ENCODE results near the gene B3GALT5.

B3GALT5 gene

GRCh38 chr21:39610703-39611102, 2.0 kb upstream of the B3GALT5 start:
- no peak for DNase-seq

DNA sequence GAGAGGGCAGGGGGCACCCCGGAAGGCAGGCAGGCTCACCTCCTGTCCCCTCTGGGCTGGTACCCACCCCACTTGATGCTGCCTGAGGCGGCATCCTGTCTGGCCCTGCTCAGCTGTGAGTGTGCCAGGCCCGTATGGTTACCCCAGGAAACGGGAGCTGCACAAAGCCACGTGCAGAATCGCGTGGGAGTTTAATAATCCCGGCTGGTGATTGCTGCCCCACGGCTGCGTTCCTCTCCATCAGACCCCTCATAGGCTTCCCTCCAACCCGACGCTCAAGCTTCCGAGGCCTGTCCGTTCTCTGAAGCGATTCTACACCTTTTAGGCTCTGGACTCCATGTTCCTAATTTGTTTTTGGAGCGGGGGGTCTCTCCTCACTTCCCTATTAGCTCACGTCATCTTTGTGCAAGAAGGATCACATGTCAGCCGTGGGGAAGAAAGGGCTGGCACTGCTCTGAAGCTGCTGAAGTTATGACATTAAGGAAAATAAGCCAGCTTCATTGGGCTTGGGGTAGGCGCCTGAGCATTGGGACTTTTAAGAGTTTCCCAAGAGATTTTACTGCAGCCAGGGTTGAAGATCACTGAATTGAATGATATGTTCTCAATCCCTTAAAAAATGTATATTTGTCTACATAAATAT, 1.1 kb upstream of the B3GALT5 start:
- DNase-seq = no peak

DNA sequence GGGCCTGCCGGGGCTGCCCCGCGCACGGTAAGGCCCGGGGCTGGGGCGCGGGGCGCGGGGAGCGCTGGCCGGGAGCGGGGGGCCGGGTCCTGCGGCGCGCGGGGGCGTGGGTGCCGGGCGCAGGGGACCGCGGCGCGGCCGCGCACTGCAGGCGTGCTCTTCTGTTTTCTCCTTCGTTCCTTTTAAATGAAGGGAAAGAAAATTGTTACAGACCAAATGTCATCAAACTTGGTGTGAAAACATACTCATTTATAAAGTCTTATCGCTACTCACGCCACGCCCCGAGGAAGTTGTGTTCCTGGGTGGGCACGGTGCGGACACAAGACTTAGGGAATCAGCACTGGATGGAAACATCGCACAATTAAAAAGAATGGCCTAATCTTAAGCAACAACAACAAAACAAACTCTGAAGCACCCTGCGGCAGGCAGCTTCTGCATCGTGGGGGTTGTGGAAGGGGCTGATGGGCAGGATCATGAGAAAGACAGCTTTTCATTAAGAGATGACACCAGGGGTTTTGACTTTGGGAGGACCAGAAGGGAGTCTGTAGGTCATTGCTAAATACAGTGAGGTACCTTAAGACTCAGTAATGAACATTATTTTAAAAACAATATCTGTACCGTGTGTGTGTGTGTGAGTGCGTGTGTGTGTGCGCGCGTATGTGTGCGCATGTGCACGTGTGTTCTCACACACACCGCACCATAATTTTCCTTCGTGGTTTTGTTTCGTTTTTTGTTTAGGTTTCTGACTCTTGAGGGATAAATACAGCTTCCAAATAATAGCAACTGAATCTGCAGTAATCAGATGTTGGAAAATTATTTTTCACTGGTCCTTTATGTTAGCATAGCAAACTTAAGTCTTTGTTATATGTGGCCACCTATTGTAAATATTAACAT, 548 bp downstream of the B3GALT5 start:
- no peak for DNase-seq

DNA sequence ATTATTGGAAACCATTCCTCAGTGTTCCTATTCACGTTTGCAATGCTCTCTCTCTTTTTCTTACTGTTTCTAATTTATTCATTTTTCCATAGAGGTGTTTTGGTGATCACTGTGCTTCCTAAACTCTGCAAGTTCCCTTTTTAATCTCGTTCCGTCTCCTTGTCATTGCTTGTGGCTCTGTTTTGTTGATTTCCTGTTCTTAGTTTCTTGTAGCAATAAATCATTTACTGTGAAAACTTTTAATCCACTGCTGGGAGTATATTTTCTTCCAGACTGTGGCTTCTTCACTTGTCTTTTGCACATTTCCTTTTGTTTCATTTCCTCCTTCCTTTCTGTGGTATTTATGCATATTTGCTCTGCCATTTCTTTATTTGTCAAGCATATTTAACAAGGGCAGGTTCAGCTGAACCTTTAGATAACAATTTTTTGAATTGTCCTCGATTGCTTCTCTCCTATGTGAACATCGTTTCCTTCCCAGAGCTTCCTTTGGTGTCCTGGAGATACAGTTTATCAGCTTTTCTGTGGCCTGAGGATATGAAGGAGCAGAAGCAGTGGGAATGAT, 3.6 kb downstream of the B3GALT5 start:
- no peak for DNase-seq

GRCh38 chr21:39620856-39621255, 8.1 kb downstream of the B3GALT5 start:
- DNase-seq = no peak

DNA sequence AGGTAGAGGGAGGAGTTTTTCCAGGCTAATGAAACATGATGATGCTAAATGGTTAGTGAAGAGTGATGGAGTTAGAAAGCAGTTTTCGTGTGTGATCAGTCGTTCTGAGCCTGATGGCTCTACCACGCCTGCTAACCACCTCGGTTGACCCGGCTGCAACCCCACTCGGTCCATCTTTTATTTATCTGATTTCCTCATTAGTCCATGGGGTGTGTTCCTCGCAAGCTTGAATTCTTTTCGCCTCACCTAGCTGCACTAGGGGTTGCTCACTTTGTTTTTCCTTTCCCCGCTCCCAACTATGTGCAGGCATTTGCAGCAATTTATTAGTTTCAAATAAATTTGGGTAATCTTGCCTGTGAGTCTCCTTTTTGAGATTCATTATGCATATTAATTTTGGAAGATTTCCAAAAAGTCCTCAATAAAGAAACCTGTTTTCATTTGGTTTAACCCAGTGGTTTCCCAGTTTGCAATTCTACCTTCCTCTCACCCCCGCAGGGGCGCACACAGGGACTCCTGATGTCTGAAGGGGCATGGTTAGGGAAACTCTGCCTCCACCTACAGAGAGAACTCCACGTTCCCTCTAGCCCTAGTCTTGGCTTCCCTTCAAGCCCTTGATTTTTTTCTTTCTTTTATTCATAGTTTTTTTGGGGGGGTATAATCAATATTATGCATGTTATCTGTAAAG, 12.6 kb downstream of the B3GALT5 start:
- no peak for DNase-seq

GRCh38 chr21:39628385-39628784, 15.6 kb downstream of the B3GALT5 start:
- no peak for DNase-seq

DNA sequence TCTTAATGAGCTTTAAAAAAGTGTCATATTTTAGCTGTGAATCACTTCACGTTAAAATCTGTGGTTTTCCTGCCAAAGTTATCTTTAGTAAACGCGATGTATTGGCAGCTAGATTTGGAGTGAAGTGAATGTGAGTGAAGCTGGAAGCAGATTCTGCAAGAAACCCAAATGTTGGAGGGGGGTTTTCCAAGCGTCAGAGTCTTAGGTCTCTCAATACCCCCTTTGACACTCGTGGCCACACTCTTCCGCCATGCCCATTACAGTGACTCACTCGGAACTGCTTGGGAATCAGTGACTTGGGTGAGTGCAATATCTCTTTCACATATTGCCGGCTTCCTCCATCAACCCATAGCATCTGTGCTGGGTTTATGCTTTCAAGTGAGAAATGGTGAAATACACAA, 17.5 kb downstream of the B3GALT5 start:
- no peak for DNase-seq

- DNase-seq = no peak
These were observed 18.1 kb downstream of the B3GALT5 start for GRCh38 chr21:39630827-39631226.

GRCh38 chr21:39631842-39632562, 19.3 kb downstream of the B3GALT5 start:
- DNase-seq = no peak

DNA sequence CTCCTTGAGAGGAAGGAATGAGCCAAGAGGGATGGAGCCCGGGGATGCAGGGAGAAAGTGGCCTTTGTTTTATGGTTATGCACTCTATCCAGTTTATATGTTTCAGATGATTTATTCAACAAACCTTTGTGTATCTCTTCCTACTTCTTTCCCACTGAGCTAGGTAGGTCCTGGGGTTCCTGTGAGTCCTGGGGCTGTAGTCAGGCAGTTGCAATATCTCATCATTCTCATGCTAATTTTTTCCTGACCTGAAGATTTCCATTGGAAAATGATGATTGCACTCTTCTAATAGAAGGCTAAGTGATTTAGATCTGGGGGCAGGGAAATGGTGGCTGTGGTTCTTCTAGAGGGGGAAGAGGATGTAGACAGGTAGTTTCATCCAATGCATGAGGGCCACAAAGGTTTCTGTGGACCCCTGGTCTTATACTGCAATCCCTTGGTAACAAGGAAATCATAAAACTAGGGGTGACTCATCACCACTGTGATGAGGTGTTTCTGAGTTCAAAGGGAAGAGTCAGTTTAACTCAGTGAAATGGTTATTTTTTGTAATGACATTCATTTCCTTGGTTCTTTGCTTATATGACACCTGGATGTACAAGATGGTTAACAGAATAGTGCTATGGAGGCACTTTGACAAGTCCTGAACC, 20.2 kb downstream of the B3GALT5 start:
- no peak for DNase-seq

DNA sequence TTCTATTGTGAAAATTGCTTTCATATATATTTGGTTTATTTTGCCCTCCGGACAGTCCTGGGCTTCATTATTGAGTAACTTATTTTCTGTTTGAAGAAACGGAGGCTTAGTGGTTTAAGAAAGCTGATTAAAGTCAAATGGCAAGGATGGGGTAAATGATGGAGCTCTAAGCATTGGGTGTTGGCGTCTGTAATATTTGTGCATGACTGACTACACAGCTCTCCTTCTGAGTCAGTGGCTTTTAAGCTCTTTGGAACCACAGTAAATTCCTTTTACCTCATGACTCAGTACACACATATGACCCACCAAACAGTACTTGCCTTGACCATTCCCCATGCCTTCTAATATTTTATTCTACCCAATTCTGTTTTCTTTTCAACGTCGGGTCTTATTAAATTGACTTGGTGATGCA, 21.0 kb downstream of the B3GALT5 start:
- DNase-seq = no peak

- no peak for DNase-seq
These were observed 21.8 kb downstream of the B3GALT5 start for GRCh38 chr21:39634507-39634906.

GRCh38 chr21:39637197-39637970, 24.6 kb downstream of the B3GALT5 start:
- DNase-seq = no peak

DNA sequence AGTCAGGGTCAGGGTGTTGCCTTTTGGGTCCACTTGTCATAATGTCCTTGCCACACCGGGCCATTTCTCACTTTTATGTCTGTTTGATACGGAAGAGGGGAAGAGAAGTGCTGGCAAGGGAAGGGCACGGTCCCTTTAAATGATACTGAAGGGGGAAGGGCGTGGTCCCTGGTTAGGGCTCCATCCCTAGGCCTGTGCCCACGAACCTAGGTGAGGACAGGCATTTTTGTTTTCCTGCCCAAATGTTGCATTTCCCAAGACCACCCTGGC, 25.2 kb downstream of the B3GALT5 start:
- DNase-seq = no peak

- no peak for DNase-seq
These were observed 25.5 kb downstream of the B3GALT5 start for GRCh38 chr21:39638281-39638680.

DNA sequence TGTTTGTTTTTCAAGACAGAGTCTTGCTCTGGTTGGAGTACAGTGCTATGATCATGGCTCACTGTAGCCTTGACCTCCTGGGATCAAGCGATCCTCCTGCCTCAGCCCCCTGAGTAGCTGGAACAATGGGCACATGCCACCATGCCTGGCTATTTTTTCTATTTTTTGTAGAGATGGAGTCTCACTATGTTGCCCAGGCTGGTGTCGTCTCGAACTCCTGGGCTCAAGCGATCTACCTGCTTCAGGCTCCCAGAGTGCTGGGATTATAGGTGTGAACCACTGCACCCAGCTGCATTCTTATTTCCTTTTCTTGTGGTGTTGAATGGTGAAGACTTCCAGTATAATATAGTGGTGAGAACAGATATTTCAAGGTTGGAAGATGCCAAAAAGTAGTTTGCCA, 28.0 kb downstream of the B3GALT5 start:
- no peak for DNase-seq

- DNase-seq = no peak
These were observed 29.2 kb downstream of the B3GALT5 start for GRCh38 chr21:39641827-39642450.

- DNase-seq = no peak
These were observed 31.4 kb downstream of the B3GALT5 start for GRCh38 chr21:39644062-39644560.

DNA sequence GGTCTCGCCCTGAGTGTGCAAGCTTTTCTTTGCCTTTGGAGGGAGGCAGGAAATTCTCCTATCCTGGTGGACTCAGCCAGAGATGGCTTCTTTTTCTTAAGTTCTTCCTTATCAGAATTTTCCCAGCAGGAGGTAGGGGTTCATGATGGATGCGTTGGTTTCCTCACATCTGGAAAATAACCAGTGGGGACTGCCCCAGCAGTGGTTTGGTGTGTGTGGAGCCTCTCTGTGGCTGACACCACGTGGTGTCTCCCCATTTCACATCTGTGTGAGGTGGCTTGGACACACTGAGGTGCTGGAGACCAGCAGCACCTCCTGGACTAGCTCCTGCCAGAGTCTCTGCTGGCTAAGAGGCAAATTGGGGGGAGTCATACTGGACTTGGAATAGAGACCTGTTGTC, 32.6 kb downstream of the B3GALT5 start:
- no peak for DNase-seq

DNA sequence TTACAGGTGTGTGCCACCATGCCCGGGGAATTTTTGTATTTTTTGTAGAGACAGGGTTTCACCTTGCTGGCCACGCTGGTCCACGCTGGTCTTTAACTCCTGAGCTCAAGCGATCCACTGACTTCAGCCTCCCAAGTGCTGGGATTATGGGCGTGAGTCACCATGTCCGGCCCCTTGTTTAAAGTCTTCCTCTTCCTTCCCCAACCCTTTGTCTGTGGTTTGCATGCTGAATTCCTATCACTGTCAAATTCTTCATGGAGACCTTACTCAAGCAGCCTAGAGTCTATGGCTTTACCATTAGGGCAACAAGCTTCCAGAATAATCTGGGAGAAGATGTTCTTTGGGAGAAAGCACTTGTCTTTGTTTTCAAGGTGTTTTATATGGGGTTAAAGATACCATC, 34.7 kb downstream of the B3GALT5 start:
- DNase-seq = no peak

Measured in CD4-positive, alpha-beta T cell treated with Interferon gamma for 1 hour (primary cell).